ENCODE data around the gene CLINT1. TPM values are rescaled to one million over a fixed set of nuclear protein-coding genes. Genes with fewer than 3 reads are reported as not detected.

Gene CLINT1
- total RNA-seq, 1 experiment from 2014 or later: 69.6 TPM

DNA sequence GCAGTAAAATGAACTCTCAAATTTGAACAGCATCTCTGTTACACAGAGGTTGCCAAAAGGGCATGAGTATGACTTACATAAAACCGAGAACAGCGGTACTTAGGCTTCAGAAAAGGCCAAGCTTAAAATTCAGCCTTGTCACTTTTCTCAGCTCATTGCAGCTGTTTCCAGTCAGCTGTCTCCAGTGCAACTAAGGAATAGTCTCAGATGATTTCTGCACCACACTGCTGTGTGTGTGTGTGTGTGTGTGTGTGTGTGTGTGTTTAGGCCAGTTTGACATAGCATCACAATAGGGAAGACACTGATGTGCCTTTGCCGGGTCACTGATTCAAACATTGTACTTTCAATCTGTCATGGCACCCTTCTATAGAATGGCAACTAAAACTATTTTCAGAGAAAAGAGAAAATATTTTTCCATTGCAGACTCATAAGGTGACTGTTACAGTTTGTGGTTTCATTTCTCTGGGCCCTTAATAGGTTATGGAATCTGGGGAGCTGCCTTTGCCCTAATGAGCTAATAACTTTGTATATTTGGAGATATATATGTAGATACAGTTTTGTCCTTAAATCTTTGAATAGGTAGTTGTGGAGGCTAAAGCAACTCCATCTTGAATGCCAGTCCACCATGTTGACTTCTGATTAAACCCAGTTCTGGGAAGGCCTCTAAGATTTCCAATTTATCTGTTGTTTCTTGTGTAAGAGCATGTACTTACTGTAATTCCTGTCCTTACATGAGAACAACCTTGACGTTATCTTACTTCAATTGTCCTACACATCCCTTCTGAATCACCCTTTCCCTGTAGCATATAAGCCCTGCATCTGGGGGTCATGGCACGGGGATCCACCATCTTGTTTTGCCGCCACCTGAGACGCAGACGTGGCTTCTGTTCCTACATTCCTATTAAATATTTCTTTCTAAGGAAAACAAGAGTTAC lies 110.9 kb downstream of the CLINT1 start:
- ChIA-PET CTCF (interaction anchor here (0.7 kb wide), 1 partner anchor 430 kb away, joined by 3 read pairs; no protein-coding TSS in a partner anchor), POLR2A (ENCODE audit: low non-redundant PET) (no interaction called here)
- Histone ChIP-seq H3K9me3 (ENCODE audit: low read depth, low read length, poor library complexity, severe bottlenecking) (no peaks in the 10 kb centered on the region), H3K27ac (ENCODE audit: low read depth, low read length, poor library complexity, severe bottlenecking) (no peak overlapping the region), H3K4me3 (ENCODE audit: low read depth, low read length, poor library complexity, severe bottlenecking) (no peak overlapping the region), H3K36me3 (ENCODE audit: insufficient read depth, low read length, poor library complexity, severe bottlenecking) (no peaks in the 10 kb centered on the region), H3K27me3 (replicated peaks; ENCODE audit: insufficient read depth, low read depth, low read length, poor library complexity) (no peaks in the 10 kb centered on the region), H3K4me1 (ENCODE audit: insufficient read depth, low read length, poor library complexity, severe bottlenecking) (peaks cover 4% of the 10 kb centered on the region)
- DNase-seq (ENCODE audit: low spot score): no peak
- intact Hi-C loops (cut with micrococcal nuclease; ENCODE audit: unreplicated experiment): loop anchor here (10.0 kb wide), 1 partner anchor 423 kb away; no protein-coding TSS in a partner anchor
- no TSS peak for BruUV-seq (replicated peaks)
- TF ChIP-seq, protein P1, sequence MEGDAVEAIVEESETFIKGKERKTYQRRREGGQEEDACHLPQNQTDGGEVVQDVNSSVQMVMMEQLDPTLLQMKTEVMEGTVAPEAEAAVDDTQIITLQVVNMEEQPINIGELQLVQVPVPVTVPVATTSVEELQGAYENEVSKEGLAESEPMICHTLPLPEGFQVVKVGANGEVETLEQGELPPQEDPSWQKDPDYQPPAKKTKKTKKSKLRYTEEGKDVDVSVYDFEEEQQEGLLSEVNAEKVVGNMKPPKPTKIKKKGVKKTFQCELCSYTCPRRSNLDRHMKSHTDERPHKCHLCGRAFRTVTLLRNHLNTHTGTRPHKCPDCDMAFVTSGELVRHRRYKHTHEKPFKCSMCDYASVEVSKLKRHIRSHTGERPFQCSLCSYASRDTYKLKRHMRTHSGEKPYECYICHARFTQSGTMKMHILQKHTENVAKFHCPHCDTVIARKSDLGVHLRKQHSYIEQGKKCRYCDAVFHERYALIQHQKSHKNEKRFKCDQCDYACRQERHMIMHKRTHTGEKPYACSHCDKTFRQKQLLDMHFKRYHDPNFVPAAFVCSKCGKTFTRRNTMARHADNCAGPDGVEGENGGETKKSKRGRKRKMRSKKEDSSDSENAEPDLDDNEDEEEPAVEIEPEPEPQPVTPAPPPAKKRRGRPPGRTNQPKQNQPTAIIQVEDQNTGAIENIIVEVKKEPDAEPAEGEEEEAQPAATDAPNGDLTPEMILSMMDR (conservative IDR thresholded peaks at IDR 0.05; ENCODE audit: low read depth, low read length): no peak

DNA sequence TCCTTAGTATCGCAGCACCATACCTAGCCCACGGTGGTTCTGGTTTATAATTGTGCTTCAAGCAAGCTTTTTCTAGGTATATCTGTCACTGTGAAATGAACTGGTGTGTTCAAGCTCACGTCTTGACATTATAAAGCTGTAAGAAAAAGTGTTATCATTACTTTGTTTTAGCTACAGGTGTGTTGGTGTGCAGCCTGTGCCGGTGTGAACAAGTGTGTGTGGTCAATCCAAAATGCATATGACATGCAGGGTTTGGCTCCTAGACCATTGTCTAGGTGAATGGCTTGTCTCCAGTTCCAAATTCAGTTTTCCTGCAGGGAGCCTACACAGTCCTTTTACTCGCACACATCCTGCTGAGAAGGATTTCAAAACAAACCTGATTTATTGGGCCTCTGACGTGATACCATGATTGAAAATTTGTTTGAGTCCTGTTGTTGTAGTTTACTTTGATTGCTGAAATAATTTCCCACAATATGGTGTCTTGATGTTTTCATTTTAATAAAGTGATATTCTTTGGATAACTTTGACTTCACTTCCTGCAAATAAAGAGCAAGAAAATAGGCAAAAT lies 111.7 kb downstream of the CLINT1 start:
- intact Hi-C loops (cut with micrococcal nuclease; ENCODE audit: unreplicated experiment): loop anchor here (10.0 kb wide), 1 partner anchor 422 kb away; no protein-coding TSS in a partner anchor
- TF ChIP-seq EZH2 (IDR thresholded peaks at IDR 0.05; ENCODE audit: borderline replicate concordance, low read depth, low read length, poor library complexity, severe bottlenecking): no peak
- TF ChIP-seq, protein P1 (conservative IDR thresholded peaks at IDR 0.05; ENCODE audit: low read depth, low read length): no peak
- ChIA-PET POLR2A (ENCODE audit: low non-redundant PET) (no interaction called here), CTCF (interaction anchor here (0.6 to 0.7 kb wide), 2 partner anchors 201 to 429 kb away, joined by 3 to 4 read pairs; no protein-coding TSS in a partner anchor)
- Histone ChIP-seq H3K36me3 (ENCODE audit: insufficient read depth, low read length, poor library complexity, severe bottlenecking) (no peaks in the 10 kb centered on the region), H3K9me3 (ENCODE audit: low read depth, low read length, poor library complexity, severe bottlenecking) (no peaks in the 10 kb centered on the region), H3K4me1 (ENCODE audit: insufficient read depth, low read length, poor library complexity, severe bottlenecking) (peaks cover 4% of the 10 kb centered on the region), H3K27ac (ENCODE audit: low read depth, low read length, poor library complexity, severe bottlenecking) (no peak overlapping the region), H3K27me3 (replicated peaks; ENCODE audit: insufficient read depth, low read depth, low read length, poor library complexity) (no peaks in the 10 kb centered on the region), H3K4me3 (ENCODE audit: low read depth, low read length, poor library complexity, severe bottlenecking) (no peak overlapping the region)
- DNase-seq (ENCODE audit: low spot score): no peak
- no TSS peak for BruUV-seq (replicated peaks)

GRCh38 chr5:157745041-157745456 lies 113.9 kb downstream of the CLINT1 start:
- H3K36me3 ChIP-seq (ENCODE audit: insufficient read depth, low read length, poor library complexity, severe bottlenecking): no peaks in the 10 kb centered on the region
- CTCF ChIA-PET: no interaction called here
- H3K27ac ChIP-seq (ENCODE audit: low read depth, low read length, poor library complexity, severe bottlenecking): no peak overlapping the region
- POLR2A ChIA-PET (ENCODE audit: low non-redundant PET): no interaction called here
- H3K4me1 ChIP-seq (ENCODE audit: insufficient read depth, low read length, poor library complexity, severe bottlenecking): peaks cover 4% of the 10 kb centered on the region
- no peak for DNase-seq (ENCODE audit: low spot score)
- H3K4me3 ChIP-seq (ENCODE audit: low read depth, low read length, poor library complexity, severe bottlenecking): no peak overlapping the region
- no TSS peak for BruUV-seq (replicated peaks)
- H3K9me3 ChIP-seq (ENCODE audit: low read depth, low read length, poor library complexity, severe bottlenecking): no peaks in the 10 kb centered on the region
- intact Hi-C loops (cut with micrococcal nuclease; ENCODE audit: unreplicated experiment): loop anchor here (10.0 kb wide), 1 partner anchor 420 kb away; no protein-coding TSS in a partner anchor
- TF ChIP-seq, protein P1 (conservative IDR thresholded peaks at IDR 0.05; ENCODE audit: low read depth, low read length): no peak
- TF ChIP-seq EZH2 (IDR thresholded peaks at IDR 0.05; ENCODE audit: borderline replicate concordance, low read depth, low read length, poor library complexity, severe bottlenecking): no peak
- H3K27me3 ChIP-seq (replicated peaks; ENCODE audit: insufficient read depth, low read depth, low read length, poor library complexity): no peaks in the 10 kb centered on the region
